ENCODE measurements around the gene POU6F2. TPM values are rescaled to one million over a fixed set of nuclear protein-coding genes. Genes with fewer than 3 reads are reported as not detected.

Gene POU6F2
- total and polyA plus RNA-seq, 9 of the 15 experiments (the other 6 are each of a cell fraction or from before 2014, with no cell fraction given) = 0.29 to 1.5 (median 0.96) TPM

- TF ChIP-seq E2F5 (CRISPR knock-in tag; IDR thresholded peaks at IDR 0.05) (no peak), ZNF507 (tag; conservative IDR thresholded peaks at IDR 0.05) (no peak), ZNF398 (CRISPR knock-in tag; IDR thresholded peaks at IDR 0.05) (no peak)
Observed at GRCh38 chr7:39357648-39358047, 379.9 kb downstream of the POU6F2 start (continued).

DNA sequence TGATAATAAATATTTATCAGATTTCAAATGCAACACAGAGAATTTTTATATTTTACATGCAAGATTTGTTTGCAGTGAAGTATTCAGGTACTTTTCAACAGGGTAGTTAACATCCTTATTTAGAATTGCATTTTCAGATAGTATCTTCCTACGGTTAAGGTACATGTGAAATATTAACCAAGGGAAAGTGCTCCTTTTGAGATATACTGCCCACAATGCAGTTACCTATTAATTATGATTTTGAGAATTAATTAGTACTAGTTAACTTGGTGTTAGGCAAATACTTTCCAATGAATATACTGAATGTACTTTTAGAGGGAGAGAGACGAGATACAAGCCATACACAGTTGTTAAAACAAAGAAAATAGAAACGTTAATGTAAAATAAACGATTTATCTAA is 382.3 kb downstream of the POU6F2 start:
- POLR2A ChIA-PET = no interaction called here
- no peak for TF ChIP-seq ZBTB11 (CRISPR knock-in tag; IDR thresholded peaks at IDR 0.05)
- no peak for TF ChIP-seq ZNF668 (CRISPR knock-in tag; IDR thresholded peaks at IDR 0.05)
- TF ChIP-seq ELK3 (CRISPR knock-in tag; IDR thresholded peaks at IDR 0.05) = no peak
- no peak for TF ChIP-seq HMGXB4 (CRISPR knock-in tag; IDR thresholded peaks at IDR 0.05)
- TF ChIP-seq ZC3H8 (IDR thresholded peaks at IDR 0.05) = no peak
- TF ChIP-seq MTA3 (IDR thresholded peaks at IDR 0.05; ENCODE audit: borderline replicate concordance) = no peak
- no peak for TF ChIP-seq PPARD (CRISPR knock-in tag; IDR thresholded peaks at IDR 0.05)
- no peak for TF ChIP-seq RBM39 (optimal IDR thresholded peaks at IDR 0.05; ENCODE audit: low read depth, low read length)
- TF ChIP-seq DNMT1 (IDR thresholded peaks at IDR 0.05) = no peak

More for the DNA sequence above, 382.3 kb downstream of the POU6F2 start:
- CTCF ChIA-PET (ENCODE audit: low intra/inter-chr PET ratio) = no interaction called here
- BruUV-seq (replicated peaks) = no TSS peak
- in situ Hi-C loops (cut with MboI) (no loop called here), intact Hi-C loops (cut with micrococcal nuclease) (no loop called here)
- H3K79me2 ChIP-seq (ENCODE audit: control insufficient read depth, insufficient read depth, low read length) = no peaks in the 10 kb centered on the region
- no peak overlapping the region for H3K4me3 ChIP-seq
- no peaks in the 10 kb centered on the region for H3K36me3 ChIP-seq (ENCODE audit: control insufficient read depth, insufficient read depth, low read length)
- H3K9ac ChIP-seq (ENCODE audit: insufficient read depth in 1 of 2, low read depth in 2 of 2, low read length in 2 of 2) = no peak overlapping the region
- no peaks in the 10 kb centered on the region for H4K20me1 ChIP-seq (replicated peaks; ENCODE audit: control insufficient read depth, insufficient read depth, low read length)
- H3K27ac ChIP-seq (ENCODE audit: extremely low read depth, low read depth, low read length) = no peak overlapping the region
- H2AFZ ChIP-seq (ENCODE audit: low read depth, low read length) = no peak overlapping the region
- ATAC-seq (no peak), DNase-seq (ENCODE audit: extremely low read depth in 1 of 4, low spot score in 3 of 4) (no peak), FAIRE-seq (no peak)
- H3K4me2 ChIP-seq (ENCODE audit: insufficient read depth, low read length) = no peak overlapping the region
- no peaks in the 10 kb centered on the region for H3K4me1 ChIP-seq (replicated peaks in 1 of 2; ENCODE audit: control insufficient read depth in 2 of 2, insufficient read depth in 2 of 2, low read length in 2 of 2)
- 0% methylated on average over 4 of the region's 4 CpGs for WGBS (ENCODE audit: insufficient coverage, low coverage, missing lambda C conversion rate)
- peaks cover 2 to 10% of the 10 kb centered on the region in 2 experiments; a peak in 3 of 5 replicates for H3K27me3 ChIP-seq (ENCODE audit: control insufficient read depth in 2 of 2, insufficient read depth in 2 of 2, low read length in 2 of 2)
- H3K9me1 ChIP-seq (ENCODE audit: control insufficient read depth, insufficient read depth, low read length) = no peaks in the 10 kb centered on the region
- no peaks in the 10 kb centered on the region for H3K9me3 ChIP-seq (replicated peaks; ENCODE audit: control insufficient read depth, insufficient read depth, low read depth, low read length)
